ENCODE results near the gene TTYH3. TPM values are rescaled to one million over a fixed set of nuclear protein-coding genes. Genes with fewer than 3 reads are reported as not detected.
"Not testable (repeated sequence)": the region's sequence is repeated elsewhere in the genome, so short reads cannot be mapped to it uniquely, and the experiment has no call there.

TTYH3 gene
- total RNA-seq, 1 donor from 2014 or later: 51.7 TPM

DNA sequence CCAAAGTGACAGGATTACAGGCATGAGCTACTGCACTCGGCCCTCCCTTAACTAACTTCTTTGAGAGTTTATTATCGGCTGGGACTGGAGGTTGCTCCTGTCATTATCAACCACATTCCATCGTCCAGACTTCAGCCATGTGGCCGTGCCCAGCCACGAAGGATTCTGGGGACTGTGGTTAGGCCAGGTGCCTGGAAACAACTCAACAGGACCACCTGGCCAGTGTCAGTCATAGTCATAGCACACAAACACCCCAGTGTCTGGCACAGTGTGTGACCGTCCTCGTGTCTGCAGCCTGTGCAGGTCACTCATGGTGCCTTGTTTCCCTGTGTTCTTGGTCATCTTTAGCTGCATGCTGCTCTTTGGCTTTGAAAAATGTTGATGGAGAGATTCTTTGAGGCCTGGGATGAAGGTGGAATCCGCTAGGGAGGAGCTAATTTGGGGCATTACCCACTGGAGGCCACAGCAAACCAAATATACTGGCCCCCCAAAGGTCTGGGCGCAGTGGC is 43.5 kb downstream of the TTYH3 start:
- H3K36me3 ChIP-seq: no peaks in the 10 kb centered on the region
- peaks cover 6% of the 10 kb centered on the region for H3K4me1 ChIP-seq
- intact Hi-C loops (cut with DNase I): no loop called here
- TF ChIP-seq CTCF (IDR thresholded peaks at IDR 0.05): no peak
- peaks cover 3% of the 10 kb centered on the region for H3K27me3 ChIP-seq (ENCODE audit: low read depth)
- H3K27ac ChIP-seq: no peak overlapping the region
- H3K4me3 ChIP-seq: no peak overlapping the region
- H3K9me3 ChIP-seq: peaks cover 3% of the 10 kb centered on the region
- DNase-seq (no peak), ATAC-seq (no peak)

DNA sequence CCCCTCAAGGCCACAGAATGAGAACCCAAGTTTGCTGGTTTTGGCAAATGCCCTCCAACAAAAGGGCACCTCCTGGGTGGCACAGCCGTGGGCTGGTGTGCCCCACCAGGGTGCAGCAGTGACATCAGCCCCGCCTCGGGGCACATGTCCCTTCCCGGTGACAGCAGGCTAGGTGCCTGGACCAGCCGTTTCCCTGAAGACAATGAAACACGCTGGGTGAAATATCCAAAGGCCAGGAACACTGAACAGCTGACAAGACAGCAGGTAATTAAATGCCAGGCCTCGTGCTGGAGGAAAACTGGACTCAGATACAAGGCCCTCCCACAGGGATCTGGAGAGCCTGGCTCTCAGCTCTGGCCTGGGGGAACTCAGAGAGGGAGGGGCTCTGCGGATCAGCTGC is 44.8 kb downstream of the TTYH3 start:
- H3K4me3 ChIP-seq; H3K36me3 ChIP-seq; H3K27ac ChIP-seq; DNase-seq; ATAC-seq; intact Hi-C loops (cut with DNase I); H3K9me3 ChIP-seq; H3K4me1 ChIP-seq; H3K27me3 ChIP-seq (ENCODE audit: low read depth): not testable (repeated sequence)

GRCh38 chr7:2678454-2678853 is 46.7 kb downstream of the TTYH3 start:
- H3K9me3 ChIP-seq; DNase-seq; intact Hi-C loops (cut with DNase I); H3K27me3 ChIP-seq (ENCODE audit: low read depth); H3K36me3 ChIP-seq; H3K4me3 ChIP-seq; ATAC-seq; H3K27ac ChIP-seq; H3K4me1 ChIP-seq: not testable (repeated sequence)

DNA sequence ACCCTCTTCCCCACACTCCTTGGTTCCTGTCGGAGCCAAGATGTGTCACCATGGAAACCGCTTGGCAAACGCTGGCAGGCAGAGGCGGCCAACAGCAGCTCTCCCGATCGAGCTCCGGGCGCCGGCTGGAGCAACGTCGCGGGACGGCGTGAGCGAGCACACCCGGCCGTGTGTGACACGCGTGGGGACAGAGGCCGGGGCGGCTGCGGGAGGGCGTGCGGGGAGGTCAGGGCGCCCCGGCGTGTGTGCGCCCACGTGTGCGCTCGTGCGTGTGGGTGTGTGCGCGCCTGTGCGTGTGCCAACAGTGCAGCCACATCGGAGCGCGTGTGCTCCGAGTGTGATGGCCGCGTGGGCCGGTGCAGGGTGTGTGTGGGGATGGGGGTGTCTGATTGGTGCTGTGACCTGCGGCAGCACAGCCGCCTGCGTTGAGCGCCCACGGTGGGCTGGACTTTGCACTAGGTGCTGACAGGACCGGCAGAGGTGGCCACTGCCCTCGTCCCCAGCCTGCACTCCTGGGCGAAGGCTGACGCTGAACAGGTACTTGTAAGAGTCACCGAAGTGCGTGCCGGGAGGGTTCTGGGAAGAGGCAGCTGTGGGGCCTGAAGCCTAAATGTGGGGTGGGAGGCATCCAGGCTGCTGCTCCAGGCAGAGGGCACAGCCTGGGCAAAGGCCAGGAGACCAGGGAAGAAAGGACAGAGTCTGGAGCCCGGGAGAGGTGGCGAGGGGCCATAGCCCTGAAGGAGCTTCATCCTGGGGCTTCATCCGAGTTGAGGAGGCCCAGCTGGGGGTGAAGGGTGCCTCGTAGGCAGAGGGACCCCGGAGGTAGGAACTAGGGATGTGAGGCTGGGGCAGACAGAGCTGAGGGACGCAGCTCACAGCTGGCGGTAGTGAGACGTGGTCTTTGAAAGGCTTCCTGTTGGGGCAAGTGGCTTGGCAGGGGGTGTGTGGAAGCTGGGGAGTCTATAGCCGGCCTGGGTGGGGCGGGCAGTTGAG is 47.6 kb downstream of the TTYH3 start:
- H3K36me3 ChIP-seq; H3K4me1 ChIP-seq; H3K27ac ChIP-seq; H3K4me3 ChIP-seq; DNase-seq; H3K9me3 ChIP-seq; H3K27me3 ChIP-seq (ENCODE audit: low read depth); intact Hi-C loops (cut with DNase I): not testable (repeated sequence)
- peak in 1 of 2 donors; percentile 10 for ATAC-seq

GRCh38 chr7:2680256-2680655 is 48.5 kb downstream of the TTYH3 start:
- intact Hi-C loops (cut with DNase I): no loop called here
- Histone ChIP-seq H3K27me3 (ENCODE audit: low read depth) (peaks cover 14% of the 10 kb centered on the region), H3K27ac (no peak overlapping the region), H3K36me3 (no peaks in the 10 kb centered on the region), H3K4me1 (peaks cover 6% of the 10 kb centered on the region), H3K9me3 (no peaks in the 10 kb centered on the region), H3K4me3 (no peak overlapping the region)
- DNase-seq (no peak), ATAC-seq (no peak)
- no peak for TF ChIP-seq CTCF (IDR thresholded peaks at IDR 0.05)

- peaks cover 6% of the 10 kb centered on the region for H3K4me1 ChIP-seq
- H3K4me3 ChIP-seq: no peak overlapping the region
- peaks cover 18% of the 10 kb centered on the region for H3K27me3 ChIP-seq (ENCODE audit: low read depth)
- H3K27ac ChIP-seq: no peak overlapping the region
- ATAC-seq (peak; percentile 86 to 89), DNase-seq (peak; percentile 88)
- intact Hi-C loops (cut with DNase I): no loop called here
- no peaks in the 10 kb centered on the region for H3K36me3 ChIP-seq
- peak; percentile 82 for TF ChIP-seq CTCF (IDR thresholded peaks at IDR 0.05)
- no peaks in the 10 kb centered on the region for H3K9me3 ChIP-seq
Observed at GRCh38 chr7:2680792-2681490, 49.2 kb downstream of the TTYH3 start.
